Stimulated activated CD4-positive, alpha-beta T cell treated with anti-CD3 and anti-CD28 coated beads, Interleukin-15, amount 100 ng/mL, for 1 hour (primary cell): ENCODE data around the gene AGO3.
"Not testable (repeated sequence)": the region's sequence is repeated elsewhere in the genome, so short reads cannot be mapped to it uniquely, and the experiment has no call there.

Source experiments
- DNase-seq, 2 donors: peaks; one replicate each; pipeline ENCODE4 v3.0.0-alpha.2; 2020; ENCODE audit warnings: low read depth in 1 of 2, low spot score in 1 of 2

Gene AGO3

GRCh38 chr1:35930593-35931445 lies at the start of gene AGO3:
AGO3 (plus strand) TSS chr1:35931105; CDS start chr1:35931427, 322 bp downstream.
- peak; percentile 78 to 81 for DNase-seq

- DNase-seq = no peak
Observed at GRCh38 chr1:35881850-35882273, 49.0 kb upstream of the AGO3 start.

- no peak for DNase-seq
Observed at GRCh38 chr1:35882586-35882944, 48.3 kb upstream of the AGO3 start.

- DNase-seq = peak; percentile 96 to 98
Observed at GRCh38 chr1:35882945-35883634, 47.8 kb upstream of the AGO3 start, which contains the start of gene AGO1. AGO1 (plus strand) TSS chr1:35883209; CDS start chr1:35883422, 213 bp downstream.

- DNase-seq = peak in 1 of 2 donors; percentile 36
Observed at GRCh38 chr1:35883635-35884101, 47.2 kb upstream of the AGO3 start.

- DNase-seq = no peak
Observed at GRCh38 chr1:35884934-35885333, 46.0 kb upstream of the AGO3 start.

- no peak for DNase-seq
Observed at GRCh38 chr1:35885961-35886558, 44.8 kb upstream of the AGO3 start.

GRCh38 chr1:35886577-35887431 lies 44.1 kb upstream of the AGO3 start:
- DNase-seq = no peak

- no peak for DNase-seq
Observed at GRCh38 chr1:35887508-35887907, 43.4 kb upstream of the AGO3 start.

- no peak for DNase-seq
Observed at GRCh38 chr1:35888255-35888654, 42.6 kb upstream of the AGO3 start.

GRCh38 chr1:35888981-35889380 lies 41.9 kb upstream of the AGO3 start:
- not testable (repeated sequence) for DNase-seq

- no peak for DNase-seq
Observed at GRCh38 chr1:35893051-35893879, 37.6 kb upstream of the AGO3 start.

- DNase-seq = no peak
Observed at GRCh38 chr1:35894183-35894582, 36.7 kb upstream of the AGO3 start.

GRCh38 chr1:35894656-35895055 lies 36.2 kb upstream of the AGO3 start:
- no peak for DNase-seq

GRCh38 chr1:35899941-35900340 lies 31.0 kb upstream of the AGO3 start:
- DNase-seq = no peak

GRCh38 chr1:35901235-35901634 lies 29.7 kb upstream of the AGO3 start:
- no peak for DNase-seq

GRCh38 chr1:35902671-35903070 lies 28.2 kb upstream of the AGO3 start:
- DNase-seq = no peak

- no peak for DNase-seq
Observed at GRCh38 chr1:35914717-35915116, 16.2 kb upstream of the AGO3 start.

- no peak for DNase-seq
Observed at GRCh38 chr1:35915693-35916092, 15.2 kb upstream of the AGO3 start.

GRCh38 chr1:35923791-35924221 lies 7.1 kb upstream of the AGO3 start:
- no peak for DNase-seq
